Measurements from ENCODE around the gene PBX1. TPM values are rescaled to one million over a fixed set of nuclear protein-coding genes. Genes with fewer than 3 reads are reported as not detected.

The PBX1 gene
- total and polyA plus RNA-seq, 2 experiments from 2014 or later = 14.8 to 61.6 TPM

- H4K20me1 ChIP-seq (ENCODE audit: insufficient read depth, poor library complexity, severe bottlenecking) = no peaks in the 10 kb centered on the region
- H3K36me3 ChIP-seq (replicated peaks; ENCODE audit: insufficient read depth, low read depth) = no peaks in the 10 kb centered on the region
- peaks cover 15% of the 10 kb centered on the region for H3K4me1 ChIP-seq (ENCODE audit: insufficient read depth)
- no peaks in the 10 kb centered on the region for H3K79me2 ChIP-seq
- TF ChIP-seq, protein P1, sequence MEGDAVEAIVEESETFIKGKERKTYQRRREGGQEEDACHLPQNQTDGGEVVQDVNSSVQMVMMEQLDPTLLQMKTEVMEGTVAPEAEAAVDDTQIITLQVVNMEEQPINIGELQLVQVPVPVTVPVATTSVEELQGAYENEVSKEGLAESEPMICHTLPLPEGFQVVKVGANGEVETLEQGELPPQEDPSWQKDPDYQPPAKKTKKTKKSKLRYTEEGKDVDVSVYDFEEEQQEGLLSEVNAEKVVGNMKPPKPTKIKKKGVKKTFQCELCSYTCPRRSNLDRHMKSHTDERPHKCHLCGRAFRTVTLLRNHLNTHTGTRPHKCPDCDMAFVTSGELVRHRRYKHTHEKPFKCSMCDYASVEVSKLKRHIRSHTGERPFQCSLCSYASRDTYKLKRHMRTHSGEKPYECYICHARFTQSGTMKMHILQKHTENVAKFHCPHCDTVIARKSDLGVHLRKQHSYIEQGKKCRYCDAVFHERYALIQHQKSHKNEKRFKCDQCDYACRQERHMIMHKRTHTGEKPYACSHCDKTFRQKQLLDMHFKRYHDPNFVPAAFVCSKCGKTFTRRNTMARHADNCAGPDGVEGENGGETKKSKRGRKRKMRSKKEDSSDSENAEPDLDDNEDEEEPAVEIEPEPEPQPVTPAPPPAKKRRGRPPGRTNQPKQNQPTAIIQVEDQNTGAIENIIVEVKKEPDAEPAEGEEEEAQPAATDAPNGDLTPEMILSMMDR (IDR thresholded peaks at IDR 0.05; ENCODE audit: poor library complexity) = no peak
- no peak for TF ChIP-seq EZH2phosphoT487 (IDR thresholded peaks at IDR 0.05; ENCODE audit: low read depth, severe bottlenecking, unreplicated experiment)
- TF ChIP-seq EZH2 (IDR thresholded peaks at IDR 0.05; ENCODE audit: borderline replicate concordance) = no peak
- no peak overlapping the region for H3K4me2 ChIP-seq
- H3K9me3 ChIP-seq (ENCODE audit: low read depth) = no peaks in the 10 kb centered on the region
- H3K4me3 ChIP-seq = no peak overlapping the region
- WGBS (ENCODE audit: low lambda C conversion rate, missing lambda C conversion rate) = 95% methylated on average over 2 of the region's 2 CpGs
- H3K27ac ChIP-seq = peak overlapping the region; percentile 54
- DNase-seq (ENCODE audit: low spot score) = no peak
- H2AFZ ChIP-seq = no peak overlapping the region
- H3K9me2 ChIP-seq (replicated peaks; ENCODE audit: insufficient read depth) = no peaks in the 10 kb centered on the region
- H3K27me3 ChIP-seq = no peaks in the 10 kb centered on the region
Measured at GRCh38 chr1:164856381-164856780, 297.4 kb downstream of the PBX1 start.

GRCh38 chr1:164857439-164857838 lies 298.5 kb downstream of the PBX1 start:
- Histone ChIP-seq H3K4me1 (ENCODE audit: insufficient read depth) (peaks cover 15% of the 10 kb centered on the region), H2AFZ (no peak overlapping the region), H4K20me1 (ENCODE audit: insufficient read depth, poor library complexity, severe bottlenecking) (no peaks in the 10 kb centered on the region), H3K9me2 (replicated peaks; ENCODE audit: insufficient read depth) (no peaks in the 10 kb centered on the region), H3K27ac (peak overlapping the region; percentile 54), H3K36me3 (replicated peaks; ENCODE audit: insufficient read depth, low read depth) (no peaks in the 10 kb centered on the region), H3K9me3 (ENCODE audit: low read depth) (no peaks in the 10 kb centered on the region), H3K4me3 (no peak overlapping the region), H3K79me2 (no peaks in the 10 kb centered on the region), H3K4me2 (no peak overlapping the region), H3K27me3 (no peaks in the 10 kb centered on the region)
- TF ChIP-seq EZH2 (IDR thresholded peaks at IDR 0.05; ENCODE audit: borderline replicate concordance) (no peak), EZH2phosphoT487 (IDR thresholded peaks at IDR 0.05; ENCODE audit: low read depth, severe bottlenecking, unreplicated experiment) (no peak)
- TF ChIP-seq, protein P1 (IDR thresholded peaks at IDR 0.05; ENCODE audit: poor library complexity) = no peak
- DNase-seq (ENCODE audit: low spot score) = no peak
- 100% methylated on average over 1 of the region's 1 CpG for WGBS (ENCODE audit: low lambda C conversion rate, missing lambda C conversion rate)

GRCh38 chr1:164858096-164858632 lies 299.2 kb downstream of the PBX1 start:
- peak; percentile 23 for DNase-seq (ENCODE audit: low spot score)
- Histone ChIP-seq H3K36me3 (replicated peaks; ENCODE audit: insufficient read depth, low read depth) (no peaks in the 10 kb centered on the region), H3K27ac (peak overlapping the region; percentile 62), H3K27me3 (no peaks in the 10 kb centered on the region), H2AFZ (no peak overlapping the region), H3K9me2 (replicated peaks; ENCODE audit: insufficient read depth) (no peaks in the 10 kb centered on the region), H4K20me1 (ENCODE audit: insufficient read depth, poor library complexity, severe bottlenecking) (no peaks in the 10 kb centered on the region), H3K4me3 (no peak overlapping the region), H3K4me2 (no peak overlapping the region), H3K4me1 (ENCODE audit: insufficient read depth) (peaks cover 15% of the 10 kb centered on the region), H3K9me3 (ENCODE audit: low read depth) (no peaks in the 10 kb centered on the region), H3K79me2 (no peaks in the 10 kb centered on the region)
- 47% methylated on average over 2 of the region's 2 CpGs for WGBS (ENCODE audit: low lambda C conversion rate, missing lambda C conversion rate)
- TF ChIP-seq, protein P1 (IDR thresholded peaks at IDR 0.05; ENCODE audit: poor library complexity) = no peak
- TF ChIP-seq EZH2 (IDR thresholded peaks at IDR 0.05; ENCODE audit: borderline replicate concordance) (no peak), EZH2phosphoT487 (IDR thresholded peaks at IDR 0.05; ENCODE audit: low read depth, severe bottlenecking, unreplicated experiment) (no peak)

- no peak overlapping the region for H3K4me2 ChIP-seq
- TF ChIP-seq, protein P1 (IDR thresholded peaks at IDR 0.05; ENCODE audit: poor library complexity) = no peak
- TF ChIP-seq EZH2 (IDR thresholded peaks at IDR 0.05; ENCODE audit: borderline replicate concordance) (no peak), EZH2phosphoT487 (IDR thresholded peaks at IDR 0.05; ENCODE audit: low read depth, severe bottlenecking, unreplicated experiment) (no peak)
Measured at GRCh38 chr1:164861632-164862031, 302.6 kb downstream of the PBX1 start.

More at GRCh38 chr1:164861632-164862031, 302.6 kb downstream of the PBX1 start:
- H3K27me3 ChIP-seq = no peaks in the 10 kb centered on the region
- H4K20me1 ChIP-seq (ENCODE audit: insufficient read depth, poor library complexity, severe bottlenecking) = no peaks in the 10 kb centered on the region
- no peaks in the 10 kb centered on the region for H3K79me2 ChIP-seq
- H3K36me3 ChIP-seq (replicated peaks; ENCODE audit: insufficient read depth, low read depth) = no peaks in the 10 kb centered on the region
- no peak overlapping the region for H3K27ac ChIP-seq
- H3K4me3 ChIP-seq = no peak overlapping the region
- no peak overlapping the region for H2AFZ ChIP-seq
- H3K9me3 ChIP-seq (ENCODE audit: low read depth) = no peaks in the 10 kb centered on the region
- no peak for DNase-seq (ENCODE audit: low spot score)
- no peaks in the 10 kb centered on the region for H3K9me2 ChIP-seq (replicated peaks; ENCODE audit: insufficient read depth)
- H3K4me1 ChIP-seq (ENCODE audit: insufficient read depth) = peaks cover 15% of the 10 kb centered on the region
